Measurements from ENCODE around the gene TRIM3. TPM values are rescaled to one million over a fixed set of nuclear protein-coding genes. Genes with fewer than 3 reads are reported as not detected.

The TRIM3 gene
- total and polyA plus RNA-seq, 2 experiments from 2014 or later = 7.9 to 21.1 TPM

DNA sequence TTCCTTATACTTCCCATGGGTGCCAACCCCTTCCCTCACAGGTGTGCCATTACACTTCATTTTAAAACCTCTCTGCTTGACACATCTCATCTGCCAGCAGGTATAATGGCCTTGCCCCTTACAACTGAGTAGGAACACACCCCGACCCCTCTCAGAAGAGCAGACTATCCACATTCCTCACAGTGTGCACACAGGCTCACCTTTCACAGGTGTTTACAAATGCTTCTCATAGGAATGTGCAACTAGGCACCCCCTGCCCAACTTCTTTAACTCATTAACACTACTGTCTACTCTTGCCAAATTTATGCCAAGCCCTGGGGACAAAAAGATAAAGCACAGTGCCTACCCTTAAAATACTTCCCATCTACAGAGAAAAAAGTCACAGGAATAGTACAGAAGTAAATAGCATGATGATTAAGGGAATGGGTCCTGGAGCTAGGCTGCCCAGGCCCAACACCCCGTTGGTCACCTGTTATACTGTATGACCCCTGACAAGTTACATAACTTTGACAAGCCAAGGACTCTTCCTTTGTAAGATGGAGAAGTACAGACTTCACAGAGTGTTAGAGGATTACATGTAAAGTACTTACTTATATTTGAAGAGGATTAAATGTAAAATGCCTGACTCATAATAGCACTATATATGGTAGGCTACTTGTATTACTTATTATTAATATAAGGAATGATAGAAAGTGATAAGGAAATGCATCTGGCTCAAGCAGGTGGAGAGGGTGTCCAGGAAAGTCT is 15.2 kb downstream of the TRIM3 start:
- H3K9me3 Mint-ChIP-seq = no peaks in the 10 kb centered on the region

More for the DNA sequence above, 15.2 kb downstream of the TRIM3 start:
- TF ChIP-seq, protein P1, sequence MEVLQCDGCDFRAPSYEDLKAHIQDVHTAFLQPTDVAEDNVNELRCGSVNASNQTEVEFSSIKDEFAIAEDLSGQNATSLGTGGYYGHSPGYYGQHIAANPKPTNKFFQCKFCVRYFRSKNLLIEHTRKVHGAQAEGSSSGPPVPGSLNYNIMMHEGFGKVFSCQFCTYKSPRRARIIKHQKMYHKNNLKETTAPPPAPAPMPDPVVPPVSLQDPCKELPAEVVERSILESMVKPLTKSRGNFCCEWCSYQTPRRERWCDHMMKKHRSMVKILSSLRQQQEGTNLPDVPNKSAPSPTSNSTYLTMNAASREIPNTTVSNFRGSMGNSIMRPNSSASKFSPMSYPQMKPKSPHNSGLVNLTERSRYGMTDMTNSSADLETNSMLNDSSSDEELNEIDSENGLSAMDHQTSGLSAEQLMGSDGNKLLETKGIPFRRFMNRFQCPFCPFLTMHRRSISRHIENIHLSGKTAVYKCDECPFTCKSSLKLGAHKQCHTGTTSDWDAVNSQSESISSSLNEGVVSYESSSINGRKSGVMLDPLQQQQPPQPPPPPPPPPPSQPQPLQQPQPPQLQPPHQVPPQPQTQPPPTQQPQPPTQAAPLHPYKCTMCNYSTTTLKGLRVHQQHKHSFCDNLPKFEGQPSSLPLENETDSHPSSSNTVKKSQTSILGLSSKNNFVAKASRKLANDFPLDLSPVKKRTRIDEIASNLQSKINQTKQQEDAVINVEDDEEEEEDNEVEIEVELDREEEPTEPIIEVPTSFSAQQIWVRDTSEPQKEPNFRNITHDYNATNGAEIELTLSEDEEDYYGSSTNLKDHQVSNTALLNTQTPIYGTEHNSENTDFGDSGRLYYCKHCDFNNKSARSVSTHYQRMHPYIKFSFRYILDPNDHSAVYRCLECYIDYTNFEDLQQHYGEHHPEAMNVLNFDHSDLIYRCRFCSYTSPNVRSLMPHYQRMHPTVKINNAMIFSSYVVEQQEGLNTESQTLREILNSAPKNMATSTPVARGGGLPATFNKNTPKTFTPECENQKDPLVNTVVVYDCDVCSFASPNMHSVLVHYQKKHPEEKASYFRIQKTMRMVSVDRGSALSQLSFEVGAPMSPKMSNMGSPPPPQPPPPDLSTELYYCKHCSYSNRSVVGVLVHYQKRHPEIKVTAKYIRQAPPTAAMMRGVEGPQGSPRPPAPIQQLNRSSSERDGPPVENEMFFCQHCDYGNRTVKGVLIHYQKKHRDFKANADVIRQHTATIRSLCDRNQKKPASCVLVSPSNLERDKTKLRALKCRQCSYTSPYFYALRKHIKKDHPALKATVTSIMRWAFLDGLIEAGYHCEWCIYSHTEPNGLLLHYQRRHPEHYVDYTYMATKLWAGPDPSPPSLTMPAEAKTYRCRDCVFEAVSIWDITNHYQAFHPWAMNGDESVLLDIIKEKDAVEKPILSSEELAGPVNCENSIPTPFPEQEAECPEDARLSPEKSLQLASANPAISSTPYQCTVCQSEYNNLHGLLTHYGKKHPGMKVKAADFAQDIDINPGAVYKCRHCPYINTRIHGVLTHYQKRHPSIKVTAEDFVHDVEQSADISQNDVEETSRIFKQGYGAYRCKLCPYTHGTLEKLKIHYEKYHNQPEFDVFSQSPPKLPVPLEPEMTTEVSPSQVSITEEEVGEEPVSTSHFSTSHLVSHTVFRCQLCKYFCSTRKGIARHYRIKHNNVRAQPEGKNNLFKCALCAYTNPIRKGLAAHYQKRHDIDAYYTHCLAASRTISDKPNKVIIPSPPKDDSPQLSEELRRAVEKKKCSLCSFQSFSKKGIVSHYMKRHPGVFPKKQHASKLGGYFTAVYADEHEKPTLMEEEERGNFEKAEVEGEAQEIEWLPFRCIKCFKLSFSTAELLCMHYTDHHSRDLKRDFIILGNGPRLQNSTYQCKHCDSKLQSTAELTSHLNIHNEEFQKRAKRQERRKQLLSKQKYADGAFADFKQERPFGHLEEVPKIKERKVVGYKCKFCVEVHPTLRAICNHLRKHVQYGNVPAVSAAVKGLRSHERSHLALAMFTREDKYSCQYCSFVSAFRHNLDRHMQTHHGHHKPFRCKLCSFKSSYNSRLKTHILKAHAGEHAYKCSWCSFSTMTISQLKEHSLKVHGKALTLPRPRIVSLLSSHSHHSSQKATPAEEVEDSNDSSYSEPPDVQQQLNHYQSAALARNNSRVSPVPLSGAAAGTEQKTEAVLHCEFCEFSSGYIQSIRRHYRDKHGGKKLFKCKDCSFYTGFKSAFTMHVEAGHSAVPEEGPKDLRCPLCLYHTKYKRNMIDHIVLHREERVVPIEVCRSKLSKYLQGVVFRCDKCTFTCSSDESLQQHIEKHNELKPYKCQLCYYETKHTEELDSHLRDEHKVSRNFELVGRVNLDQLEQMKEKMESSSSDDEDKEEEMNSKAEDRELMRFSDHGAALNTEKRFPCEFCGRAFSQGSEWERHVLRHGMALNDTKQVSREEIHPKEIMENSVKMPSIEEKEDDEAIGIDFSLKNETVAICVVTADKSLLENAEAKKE (CRISPR knock-in tag; IDR thresholded peaks at IDR 0.05) = no peak
- no peaks in the 10 kb centered on the region for H3K9me2 ChIP-seq (ENCODE audit: insufficient read depth)
- DNase-seq (ENCODE audit: low spot score) (no peak), ATAC-seq (no peak)
- H3K4me2 ChIP-seq = no peak overlapping the region
- no peaks in the 10 kb centered on the region for H3K27me3 ChIP-seq (ENCODE audit: insufficient read depth)
- H4K20me1 ChIP-seq (replicated peaks; ENCODE audit: insufficient read depth) = no peaks in the 10 kb centered on the region
- H3K36me3 ChIP-seq (ENCODE audit: insufficient read depth) = no peaks in the 10 kb centered on the region
- H3K79me2 ChIP-seq (replicated peaks; ENCODE audit: insufficient read depth) = no peaks in the 10 kb centered on the region
- no peaks in the 10 kb centered on the region for H3K27me3 Mint-ChIP-seq (ENCODE audit: insufficient read depth, low read depth, poor library complexity)
- H3F3A ChIP-seq (replicated peaks; ENCODE audit: low read depth) = no peaks in the 10 kb centered on the region
- 0 out of 3 replicates have a peak, but pooled peaks cover 3% of the 10 kb centered on the region for H3K36me3 Mint-ChIP-seq (ENCODE audit: low read depth)
- H3K4me3 Mint-ChIP-seq = no peak overlapping the region
- H3K4me3 ChIP-seq = no peak overlapping the region
- no peaks in the 10 kb centered on the region for H3K4me1 ChIP-seq (ENCODE audit: insufficient read depth)
- no peak overlapping the region for H3K27ac Mint-ChIP-seq
- no peaks in the 10 kb centered on the region for H3K4me1 Mint-ChIP-seq
- H3K27ac ChIP-seq (ENCODE audit: low read depth) = no peak overlapping the region
- H2AFZ ChIP-seq = no peak overlapping the region
